GM18907 (cell line): ENCODE measurements around the gene CFAP69.
A peak's percentile ranks its signal among the peaks of the same experiment; 100 is the strongest.
"Not testable (repeated sequence)": the region's sequence is repeated elsewhere in the genome, so short reads cannot be mapped to it uniquely, and the experiment has no call there.

Source experiments
- ATAC-seq: cut with Tn5 transposase; IDR thresholded peaks from one replicate; pipeline ENCODE4 v1.9.1; 2021; ENCODE audit warnings: mild to moderate bottlenecking, moderate library complexity; ENCODE audit not compliant: unreplicated experiment

The CFAP69 gene

DNA sequence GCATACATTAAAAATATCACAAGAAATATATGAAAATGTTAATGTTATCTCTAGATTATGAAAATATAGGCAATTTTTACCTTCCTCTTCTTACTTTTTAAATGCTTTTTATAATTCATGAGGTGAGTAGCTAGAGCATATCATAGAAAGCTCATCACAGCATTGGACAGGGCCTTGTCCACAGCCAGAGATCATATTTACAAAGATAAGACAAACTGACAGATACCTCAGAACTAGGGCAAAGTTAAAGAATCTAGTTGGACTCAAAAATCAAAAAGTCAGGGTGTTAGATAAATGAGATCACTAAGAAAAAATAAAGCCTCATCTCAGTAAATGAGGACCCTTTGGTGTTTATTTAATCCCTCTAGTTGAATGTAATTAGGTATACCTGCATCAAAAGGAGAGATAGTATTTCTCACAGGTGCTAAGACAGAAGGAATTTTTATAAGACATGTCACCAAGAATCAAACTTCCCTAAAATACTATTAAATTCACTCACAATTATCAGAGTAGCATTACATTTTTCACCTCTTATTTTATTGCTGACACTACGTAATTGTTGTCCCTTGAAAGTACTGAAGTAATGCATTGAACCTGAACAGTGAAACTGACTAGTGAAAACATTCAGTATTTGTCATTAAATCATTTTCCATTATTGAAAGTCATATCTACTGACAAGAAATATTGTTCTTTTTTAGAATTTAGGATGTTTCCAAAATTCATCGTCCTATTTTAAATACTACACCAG, 25.6 kb downstream of the CFAP69 start:
- no peak for ATAC-seq

DNA sequence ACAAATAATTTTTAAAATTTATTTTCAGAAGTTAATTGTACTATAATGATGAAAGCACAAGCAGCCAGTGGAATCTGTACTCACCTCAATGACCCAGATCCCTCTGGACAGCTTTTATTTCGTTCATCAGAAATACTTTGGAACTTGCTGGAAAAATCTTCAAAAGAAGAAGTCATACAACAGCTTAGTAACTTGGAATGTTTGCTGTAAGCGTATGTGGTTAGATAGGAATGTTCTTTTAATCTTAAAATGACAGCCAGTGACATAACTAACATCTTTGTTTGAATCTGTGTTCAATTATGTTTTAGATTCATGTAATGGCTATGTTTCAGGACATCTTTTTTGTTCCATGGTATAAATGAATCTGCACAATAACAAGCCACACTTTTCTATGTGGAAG, 26.8 kb downstream of the CFAP69 start:
- ATAC-seq = no peak

DNA sequence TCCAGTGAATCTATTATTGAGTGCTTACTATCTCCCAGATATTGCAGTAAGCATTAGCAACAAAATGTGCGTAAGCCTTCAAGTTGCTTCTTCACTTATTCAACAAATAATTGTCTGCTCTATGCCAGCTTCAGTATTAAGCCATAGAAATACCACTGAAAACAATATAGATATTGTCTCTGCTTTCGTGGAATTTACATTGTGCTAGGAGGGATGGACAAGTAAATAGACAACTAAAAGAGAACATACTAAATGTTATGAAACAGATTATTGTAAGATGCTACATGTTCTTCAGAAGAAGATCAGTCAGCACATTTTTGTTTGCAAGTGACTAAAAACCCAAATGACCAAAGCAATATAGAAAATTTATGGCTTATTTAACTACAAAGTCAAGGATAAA, 27.3 kb downstream of the CFAP69 start:
- no peak for ATAC-seq

DNA sequence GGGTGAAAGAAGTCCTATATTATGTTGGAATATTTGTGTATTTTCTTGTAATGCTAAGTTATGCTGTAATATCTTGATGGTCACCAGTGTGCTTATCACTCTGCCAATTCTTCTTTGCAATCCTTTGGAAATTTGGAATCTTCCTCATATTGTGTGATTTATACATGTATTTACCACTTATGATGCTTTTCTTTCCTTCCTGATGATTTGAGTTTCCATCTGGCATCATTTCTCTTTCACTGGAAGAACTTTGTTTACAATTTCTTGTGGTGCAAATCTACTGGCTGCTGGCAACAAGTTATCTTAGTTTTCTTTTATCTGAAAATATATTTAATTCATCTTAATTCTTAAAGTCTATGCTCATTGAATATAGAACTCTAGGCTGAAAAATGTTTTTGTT, 29.2 kb downstream of the CFAP69 start:
- no peak for ATAC-seq

DNA sequence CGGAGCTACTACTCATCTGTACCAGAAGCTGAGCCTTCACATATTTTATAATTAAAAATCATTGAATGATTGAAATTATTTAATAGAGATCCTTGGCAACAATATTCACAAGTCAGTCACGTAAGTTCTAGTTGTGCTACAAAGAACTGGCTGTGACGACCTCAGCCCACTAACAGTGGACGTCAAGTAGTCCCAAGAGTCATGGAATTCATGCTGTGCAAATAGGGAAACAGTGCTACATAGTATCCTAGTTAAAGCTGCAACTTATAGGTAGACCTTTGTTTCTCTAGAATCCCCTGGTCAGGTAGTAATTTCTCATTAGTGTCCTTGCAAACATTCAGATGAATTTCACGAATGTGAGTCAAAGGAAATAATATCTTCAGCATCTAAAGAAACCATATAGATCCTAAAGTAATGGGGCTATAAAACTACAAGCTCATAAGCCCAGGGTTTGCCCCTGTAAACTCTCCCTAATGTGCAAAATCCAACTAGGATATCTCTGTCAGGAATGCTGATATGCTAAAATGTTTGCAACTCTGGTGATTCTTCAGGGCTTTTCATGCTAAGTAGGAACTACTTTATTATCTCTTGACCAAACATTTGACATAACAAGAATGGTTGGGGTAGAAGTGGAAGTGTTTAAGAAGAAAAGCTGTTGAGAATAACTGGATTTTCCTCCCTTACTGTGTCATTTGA, 31.2 kb downstream of the CFAP69 start:
- ATAC-seq = no peak

DNA sequence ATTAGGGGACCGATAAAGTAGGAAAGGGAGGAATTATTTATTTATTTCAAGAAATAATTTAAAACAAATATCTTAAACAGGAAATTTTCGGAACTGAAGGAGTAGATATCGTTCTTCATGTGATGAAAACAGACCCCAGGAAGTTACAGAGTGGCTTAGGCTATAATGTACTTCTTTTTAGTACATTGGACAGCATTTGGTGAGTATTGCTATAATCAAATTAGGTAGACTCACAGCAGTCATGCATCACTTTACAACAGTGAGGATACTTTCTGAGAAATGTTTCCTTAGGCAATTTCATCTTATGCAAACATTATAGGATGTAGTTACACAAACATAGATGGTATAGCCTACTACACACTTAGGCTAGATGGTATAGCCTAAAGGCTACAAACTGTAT, 43.2 kb downstream of the CFAP69 start:
- ATAC-seq = no peak

DNA sequence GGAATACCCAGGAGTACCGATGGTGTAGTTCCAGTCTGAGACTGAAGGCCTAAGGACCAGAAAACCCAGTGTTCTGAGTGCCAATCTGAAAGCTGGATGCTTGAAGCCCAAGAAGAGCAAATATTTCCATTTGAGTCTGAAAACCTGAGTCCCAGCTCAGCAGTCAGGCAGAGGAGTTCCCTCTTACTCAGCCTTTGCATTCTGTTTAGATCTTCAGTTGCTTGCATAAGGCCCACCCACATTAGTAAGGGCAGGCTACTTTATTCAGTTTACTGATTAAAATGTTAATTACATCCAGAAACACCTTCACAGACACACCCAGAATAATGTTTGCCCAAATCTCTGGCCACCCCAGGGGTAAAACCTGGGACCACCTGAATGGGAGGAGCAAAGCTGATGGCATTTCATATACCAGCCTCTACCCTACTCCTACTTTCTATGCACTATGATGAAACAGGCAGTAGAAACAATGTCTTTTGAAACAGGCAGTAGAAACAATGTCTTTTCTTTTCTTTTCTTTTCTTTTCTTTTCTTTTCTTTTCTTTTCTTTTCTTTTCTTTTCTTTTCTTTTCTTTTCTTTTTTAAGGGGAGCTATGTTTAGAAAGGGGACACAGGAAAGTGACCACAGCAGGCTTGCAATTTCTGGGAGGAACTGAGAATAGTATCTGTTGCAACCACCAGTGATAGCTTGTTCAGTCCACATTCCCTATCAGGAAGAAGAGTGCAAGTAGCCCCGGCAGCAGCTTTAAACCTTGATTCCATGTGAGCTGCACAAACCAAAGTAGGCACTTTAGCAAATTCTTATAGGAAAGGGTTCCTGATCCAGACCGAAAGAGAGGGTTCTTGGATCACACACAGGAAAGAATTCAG, 45.5 kb downstream of the CFAP69 start:
- no peak for ATAC-seq

DNA sequence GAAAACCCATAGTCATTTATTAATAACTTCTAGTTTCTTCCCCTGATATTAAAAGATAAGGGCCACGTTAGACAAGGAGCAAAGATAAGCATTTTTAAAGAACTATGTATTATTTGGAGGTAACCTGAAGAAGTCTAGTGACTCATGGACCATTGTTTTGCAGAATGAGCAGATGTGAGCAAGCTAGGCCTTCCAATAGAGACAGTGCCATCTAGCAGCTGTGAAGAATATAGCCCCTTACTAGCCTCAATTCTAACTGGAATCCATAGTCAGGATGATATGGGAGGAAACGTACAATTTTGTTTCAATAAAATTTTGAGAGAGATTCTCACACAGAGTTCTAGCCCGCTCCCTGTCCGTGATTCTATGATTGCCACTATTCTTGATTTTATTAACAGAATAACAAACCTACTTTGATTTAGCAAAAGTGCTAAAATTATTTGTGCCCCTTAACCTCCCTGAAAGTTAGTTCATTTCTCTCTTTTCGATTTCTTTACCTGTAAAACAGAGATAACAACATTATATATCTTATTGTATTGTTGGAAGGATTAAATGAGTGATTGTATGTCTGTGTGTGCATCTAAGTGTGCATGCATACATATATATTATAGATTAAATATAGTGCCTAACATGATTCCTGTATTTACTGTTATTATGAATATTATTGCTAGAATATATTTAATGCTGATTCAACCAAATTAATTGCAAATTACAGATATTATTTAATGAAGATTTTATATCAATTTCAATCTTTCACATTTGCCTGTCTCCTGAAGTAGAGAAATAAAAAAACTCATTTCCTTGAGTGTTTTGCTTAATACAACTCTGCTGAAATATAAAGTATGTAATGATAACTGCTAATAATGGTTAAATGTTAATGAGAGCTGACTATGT, 53.4 kb downstream of the CFAP69 start:
- ATAC-seq = peak; percentile 84

DNA sequence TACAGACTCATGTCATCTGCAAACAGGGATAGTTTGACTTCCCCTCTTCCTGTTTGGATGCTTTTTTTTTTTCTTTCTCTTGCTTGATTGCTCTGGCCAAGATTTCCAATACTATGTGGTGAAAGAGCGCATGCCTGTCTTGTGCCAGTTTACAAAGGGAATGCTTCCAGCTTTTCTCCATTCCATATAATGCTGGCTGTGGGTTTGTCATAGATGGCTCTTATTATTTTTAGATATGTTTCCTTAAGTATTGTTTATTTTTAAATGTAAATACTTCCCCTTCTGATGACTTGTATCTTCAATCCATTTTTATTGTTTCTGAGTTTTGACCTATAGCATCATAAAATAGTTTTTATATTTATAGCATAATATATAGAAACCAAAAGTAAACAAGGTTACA, 58.3 kb downstream of the CFAP69 start:
- no peak for ATAC-seq

DNA sequence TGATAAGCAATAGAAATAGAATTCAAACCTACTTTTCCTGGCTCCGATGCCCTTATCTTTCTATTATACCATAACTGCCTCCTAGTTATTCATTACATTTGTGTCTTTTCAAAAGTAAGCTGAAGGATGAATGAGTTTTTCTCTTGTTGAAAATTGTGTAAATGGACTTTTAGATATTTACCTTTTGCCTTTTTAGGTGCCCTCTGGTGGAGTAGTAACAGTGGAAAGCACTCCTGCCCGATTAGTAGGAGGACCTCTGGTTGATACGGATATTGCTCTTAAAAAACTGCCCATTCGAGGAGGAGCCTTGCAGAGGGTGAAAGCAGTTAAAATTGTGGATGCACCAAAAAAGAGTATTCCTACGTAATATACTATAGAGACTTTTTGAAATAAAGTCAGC, 64.9 kb downstream of the CFAP69 start:
- ATAC-seq = no peak

DNA sequence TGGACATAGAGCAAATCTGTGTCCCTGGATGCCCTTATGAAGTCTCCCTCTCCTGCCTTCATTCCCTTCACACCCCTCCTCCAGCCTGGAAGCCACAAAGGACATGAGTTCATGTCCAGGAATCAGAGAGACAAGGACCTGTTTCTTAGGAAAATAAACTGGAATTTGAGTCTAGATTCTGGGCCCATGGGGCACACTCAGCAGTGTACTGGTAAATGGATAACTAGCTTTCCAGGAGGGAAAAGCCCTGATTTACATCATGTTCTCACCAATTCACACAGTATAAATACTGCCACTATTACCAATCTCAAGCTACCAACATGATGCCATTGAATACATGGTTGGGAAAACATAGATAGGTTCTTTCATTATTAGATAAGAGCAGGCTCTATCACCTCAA, 66.2 kb downstream of the CFAP69 start:
- ATAC-seq = no peak

DNA sequence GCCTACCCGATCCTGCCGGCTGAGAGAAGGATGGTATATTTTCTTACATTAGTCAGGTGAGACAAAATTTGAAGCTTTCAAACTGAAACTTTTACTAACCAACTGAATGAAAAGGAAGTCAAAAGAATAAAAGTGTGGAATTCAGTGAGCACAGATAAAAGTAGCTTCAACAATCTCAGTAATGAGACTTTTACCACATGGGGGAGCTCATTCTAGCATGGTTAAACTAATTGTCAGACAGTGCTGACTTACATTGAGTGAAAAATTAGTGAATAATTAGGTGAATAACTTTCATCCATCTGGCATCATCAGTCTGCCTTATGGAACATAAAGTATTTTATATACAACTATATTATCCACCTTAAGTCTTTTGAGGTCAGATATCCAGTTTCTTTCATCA, 67.8 kb downstream of the CFAP69 start:
- ATAC-seq = no peak

DNA sequence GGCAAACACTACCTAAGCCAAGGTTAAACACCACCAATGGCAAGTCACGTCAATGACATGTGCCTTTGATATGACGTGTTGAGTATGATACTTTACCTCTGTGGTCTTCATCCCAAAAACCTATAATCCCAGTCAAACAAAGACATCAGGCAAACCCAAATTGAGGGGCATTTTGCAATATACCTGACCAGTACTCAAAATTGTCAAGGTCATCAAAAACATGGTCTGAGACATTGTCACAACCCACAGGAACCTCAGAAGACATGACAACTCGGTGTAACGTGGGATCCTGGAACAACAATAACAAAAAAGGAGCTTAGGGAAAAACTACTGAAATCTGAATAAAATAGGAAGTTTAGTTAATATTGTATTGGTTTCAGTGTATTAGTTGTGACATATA, 68.9 kb downstream of the CFAP69 start:
- ATAC-seq = no peak

DNA sequence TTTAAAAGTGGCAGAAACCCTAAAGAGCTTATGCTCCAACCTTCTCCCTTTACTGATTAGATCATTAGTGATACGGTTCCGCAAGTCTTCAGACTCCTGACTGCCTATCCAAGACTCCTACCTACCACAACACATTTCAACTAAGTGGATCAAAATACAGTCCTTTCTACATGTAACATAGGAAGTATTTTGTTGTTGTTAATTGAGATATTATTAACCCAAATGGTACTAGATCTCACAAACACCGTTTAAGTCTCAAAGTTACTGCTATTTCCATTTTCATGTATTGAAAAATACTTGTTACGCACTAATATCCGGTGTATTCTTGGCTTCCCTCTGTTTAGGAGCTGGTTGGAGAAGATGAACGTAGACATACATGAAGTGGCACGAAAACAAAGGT, 75.0 kb downstream of the CFAP69 start:
- ATAC-seq = no peak

DNA sequence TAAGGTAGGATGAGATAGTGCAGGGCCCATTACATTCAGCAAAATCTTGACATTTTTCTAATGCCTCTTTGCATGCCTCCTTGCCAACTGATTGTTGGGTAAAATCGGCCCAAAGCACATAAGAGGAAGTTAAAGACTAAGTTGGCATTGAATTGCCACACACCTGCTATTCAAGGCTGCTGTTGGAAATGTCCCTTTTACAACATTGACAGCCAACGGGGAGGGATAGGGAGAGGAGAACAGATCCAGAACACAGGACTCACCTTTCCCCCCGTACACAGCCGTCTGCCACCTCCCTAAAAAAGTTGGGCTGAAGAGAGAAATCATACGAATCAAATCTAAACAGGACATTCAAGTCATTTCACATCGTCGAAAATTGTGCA, 75.4 kb downstream of the CFAP69 start:
- ATAC-seq = no peak

DNA sequence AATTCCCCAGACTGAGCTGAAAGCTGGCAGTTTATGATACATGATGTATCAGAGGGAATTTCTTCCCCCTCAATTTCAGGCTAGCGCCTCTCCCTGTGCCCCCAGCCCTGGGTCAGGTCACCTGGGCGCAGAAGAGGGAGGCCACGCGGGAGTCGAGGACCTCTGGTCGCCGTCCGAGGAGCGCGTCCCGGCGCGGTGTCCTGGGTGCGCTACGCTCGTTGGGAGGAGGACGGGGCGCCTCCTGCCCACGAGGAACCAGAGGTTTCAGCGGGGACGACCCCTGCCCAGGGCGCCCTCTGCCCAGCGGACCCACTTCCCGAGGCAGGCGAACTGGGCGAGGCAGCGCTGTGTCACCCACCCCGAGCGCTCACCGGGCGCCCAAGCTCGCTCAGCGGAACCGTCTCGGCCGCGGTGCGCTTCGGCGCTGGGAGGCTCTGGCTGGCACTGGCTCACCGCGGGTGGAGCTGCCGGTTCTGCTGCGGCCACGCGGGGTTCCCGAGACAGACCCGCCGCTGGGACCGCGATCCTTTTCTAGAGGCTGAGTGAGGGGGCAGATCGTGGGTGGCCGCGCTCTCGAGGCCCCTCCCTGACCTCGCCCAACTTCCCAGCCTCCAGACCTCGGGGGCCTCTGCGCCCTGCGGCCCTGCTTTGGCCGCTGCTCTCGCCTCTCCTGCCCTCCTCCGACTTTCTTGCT, 76.0 kb downstream of the CFAP69 start, which contains the start of gene FAM237B:
FAM237B (minus strand) TSS at position 504 of the 694 bp plus-strand sequence. CDS start 1,556 bp downstream, outside the sequence.
- no peak for ATAC-seq

DNA sequence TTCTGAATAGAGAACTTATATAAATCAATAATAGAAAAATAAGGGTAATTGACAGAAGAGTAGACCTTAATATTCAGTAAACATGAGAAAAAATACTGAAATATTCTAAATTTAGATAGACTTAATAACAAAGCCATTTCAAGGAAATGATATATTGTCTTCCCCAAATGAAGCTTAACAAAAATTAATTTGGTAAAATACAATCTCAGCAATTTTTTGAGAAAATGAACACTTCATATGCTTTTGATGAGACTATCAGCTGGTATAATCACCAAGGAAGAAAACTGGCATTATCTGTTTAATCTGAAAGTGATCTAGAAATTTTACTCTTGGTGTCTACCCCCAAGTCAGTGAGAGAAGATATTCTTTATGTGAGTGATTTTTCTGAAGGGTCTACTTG, 77.9 kb downstream of the CFAP69 start:
- no peak for ATAC-seq

DNA sequence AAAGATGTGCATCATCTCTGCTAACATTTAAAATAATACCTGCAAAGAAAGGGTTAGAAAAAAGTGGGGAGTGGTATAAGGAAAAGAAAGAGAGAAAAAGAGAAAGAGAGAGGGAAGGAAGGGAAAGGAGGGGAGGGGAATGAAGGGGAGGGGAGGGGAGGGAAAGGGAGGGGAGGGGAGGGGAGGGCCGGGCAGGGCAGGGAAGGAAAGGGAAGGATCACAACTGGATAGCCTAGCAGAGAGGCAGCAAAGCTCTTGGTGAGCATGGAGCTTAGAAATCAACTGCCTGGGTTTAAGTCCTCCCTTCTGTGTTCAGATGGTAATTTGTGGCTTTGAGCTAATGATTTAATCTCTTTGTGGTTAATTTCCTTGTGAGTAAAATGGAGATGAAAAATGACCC, 81.5 kb downstream of the CFAP69 start:
- ATAC-seq = no peak

DNA sequence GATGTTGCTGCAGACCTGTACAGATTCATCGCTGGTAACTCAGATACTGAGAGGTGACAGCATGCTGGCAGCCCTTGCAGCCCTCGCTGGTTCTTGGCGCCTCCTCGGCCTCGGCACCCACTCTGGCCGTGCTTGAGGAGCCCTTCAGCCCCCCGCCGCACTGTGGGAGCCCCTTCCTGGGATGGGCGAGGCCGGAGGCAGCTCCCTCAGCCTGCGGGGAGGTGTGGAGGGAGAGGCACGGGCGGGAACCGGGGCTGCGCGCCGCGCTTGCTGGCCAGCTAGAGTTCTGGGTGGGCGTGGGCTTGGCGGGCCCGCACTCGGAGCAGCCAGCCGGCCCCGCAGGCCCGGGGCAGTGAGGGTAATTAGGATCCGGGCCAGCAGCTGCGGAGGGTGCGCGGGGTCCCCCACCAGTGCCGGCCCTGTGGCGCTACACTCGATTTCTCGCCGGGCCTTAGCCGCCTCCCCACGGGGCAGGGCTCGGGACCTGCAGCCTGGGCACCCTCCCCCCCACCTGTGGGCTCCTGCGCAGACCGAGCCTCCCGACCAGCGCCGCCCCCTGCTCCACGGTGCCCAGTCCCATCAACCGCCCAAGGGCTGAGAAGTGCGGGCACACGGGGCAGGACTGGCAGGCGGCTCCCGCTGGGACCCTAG, 89.3 kb downstream of the CFAP69 start:
- no peak for ATAC-seq

DNA sequence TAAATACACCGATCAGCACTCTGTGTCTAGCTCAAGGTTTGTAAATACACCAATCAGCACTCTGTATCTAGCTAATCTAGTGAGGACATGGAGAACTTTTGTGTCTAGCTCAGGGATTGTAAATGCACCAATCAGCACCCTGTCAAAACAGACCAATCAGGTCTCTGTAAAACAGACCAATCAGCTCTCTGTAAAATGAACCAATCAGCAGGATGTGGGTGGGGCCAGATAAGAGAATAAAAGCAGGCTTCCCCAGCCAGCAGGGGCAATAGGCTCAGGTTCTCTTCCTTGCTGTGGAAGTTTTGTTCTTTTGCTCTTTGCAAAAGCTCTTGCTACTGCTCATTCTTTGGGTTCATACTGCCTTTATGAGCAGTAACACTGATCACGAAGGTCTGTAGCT, 90.0 kb downstream of the CFAP69 start:
- not testable (repeated sequence) for ATAC-seq
